Keratinocyte (primary cell): Measurements from ENCODE around the gene PHAF1. TPM values are rescaled to one million over a fixed set of nuclear protein-coding genes. Genes with fewer than 3 reads are reported as not detected.

ENCODE experiments used
- DNase-seq: peaks from one replicate; pipeline ENCODE4 v3.0.0-alpha.2; 2011; ENCODE audit warnings: low read depth, missing footprints, low spot score
- FAIRE-seq: peaks from 2 replicates; lab custom pipeline; 2011; peaks lifted over from hg19 to GRCh38; lab: Jason Lieb, UNC
- H2AFZ ChIP-seq: 2 replicates; pipeline ENCODE4 v1.6.0; 2012; ENCODE audit warnings: low read length, control low read depth, inconsistent platforms; ENCODE audit not compliant: control insufficient read depth
- H3K27ac ChIP-seq: 2 replicates; pipeline ENCODE4 v1.5.1; 2011; ENCODE audit warnings: low read length; ENCODE audit not compliant: control insufficient read depth, insufficient read depth
- H3K27me3 ChIP-seq: 3 replicates; pipeline ENCODE4 v1.6.0; 2011; ENCODE audit warnings: low read length; ENCODE audit not compliant: control insufficient read depth, insufficient read depth; ENCODE audit errors: extremely low read depth
- H3K36me3 ChIP-seq, 2 experiments: 2 replicates in 1 of 2; 3 replicates in 1 of 2; pipeline ENCODE4 v1.5.1; 2011; ENCODE audit warnings: low read length in 2 of 2, mild to moderate bottlenecking in 1 of 2; ENCODE audit not compliant: control insufficient read depth in 2 of 2, insufficient read depth in 2 of 2; ENCODE audit errors: extremely low read depth in 1 of 2
- H3K4me1 ChIP-seq: 3 replicates; pipeline ENCODE4 v1.5.1; 2011; ENCODE audit warnings: low read length; ENCODE audit not compliant: control insufficient read depth, insufficient read depth; ENCODE audit errors: extremely low read depth
- H3K4me2 ChIP-seq: 3 replicates; pipeline ENCODE4 v1.6.0; 2011; ENCODE audit warnings: low read depth, low read length; ENCODE audit not compliant: control insufficient read depth, insufficient read depth; ENCODE audit errors: extremely low read depth
- H3K4me3 ChIP-seq, 3 experiments: fragments of 200-600 bp in 1 of 3; sonication (generic) in 1 of 3; 2 replicates in 2 of 3; 3 replicates in 1 of 3; pipeline ENCODE4 v1.5.1; 2011 to 2016; ENCODE audit warnings: low read length in 3 of 3, mild to moderate bottlenecking in 3 of 3, control low read depth in 2 of 3, inconsistent platforms in 1 of 3, low read depth in 1 of 3, mixed read lengths in 1 of 3, mixed run types in 1 of 3, moderate library complexity in 1 of 3; ENCODE audit not compliant: control insufficient read depth in 2 of 3, insufficient read depth in 2 of 3; ENCODE audit errors: extremely low read depth in 1 of 3
- H3K79me2 ChIP-seq: 2 replicates; pipeline ENCODE4 v1.6.0; 2012; ENCODE audit warnings: low read length; ENCODE audit not compliant: control insufficient read depth, insufficient read depth
- H3K9ac ChIP-seq: 3 replicates; pipeline ENCODE4 v1.6.0; 2011; ENCODE audit warnings: low read length; ENCODE audit not compliant: control insufficient read depth, insufficient read depth; ENCODE audit errors: extremely low read depth
- H3K9me1 ChIP-seq: 3 replicates; pipeline ENCODE4 v1.6.0; 2011; ENCODE audit warnings: low read length; ENCODE audit not compliant: control insufficient read depth, insufficient read depth; ENCODE audit errors: extremely low read depth
- H3K9me3 ChIP-seq: 2 replicates; pipeline ENCODE4 v1.5.1; 2012; ENCODE audit warnings: low read depth, low read length; ENCODE audit not compliant: control insufficient read depth
- H4K20me1 ChIP-seq: 3 replicates; pipeline ENCODE4 v1.6.0; 2011; ENCODE audit warnings: low read length; ENCODE audit not compliant: control insufficient read depth, insufficient read depth; ENCODE audit errors: extremely low read depth
- EZH2 ChIP-seq: IDR thresholded peaks from one replicate; pipeline ENCODE4 v1.6.1; 2012; ENCODE audit warnings: inconsistent platforms, mild to moderate bottlenecking, low read length, moderate library complexity
- dilution Hi-C: fragments of 300-500 bp; cut with MboI; formaldehyde crosslinking; loops from one replicate; pipeline ENCODE4 v1.7.0; 2020; ENCODE audit warnings: low sequenced_read_pairs; ENCODE audit not compliant: extremely low pct_ligation_motif_present
- polyA plus RNA-seq, 5 experiments: library from polyadenylated mRNA; depleted of rRNA in 3 of 5; stranded (reverse) in 3 of 5; stranded (forward) in 1 of 5; unstranded in 1 of 5; fragments of >200 nt; gene quantifications; 1 replicate in 1 of 5; 2 replicates in 3 of 5; 3 replicates in 1 of 5; pipeline versions ENCODE4 v1.2.1 to v1.2.3, GENCODE V29; 2011 to 2012; ENCODE audit warnings: missing spikeins in 2 of 5, low read depth in 1 of 5, low replicate concordance in 1 of 5
- TF ChIP-seq, protein P1 (sequence below), 3 experiments: IDR thresholded peaks in 1 of 3; conservative IDR thresholded peaks in 1 of 3; optimal IDR thresholded peaks in 1 of 3; 2 replicates in 2 of 3; 3 replicates in 1 of 3; pipeline versions ENCODE3 to v1.5.1; 2011; ENCODE audit warnings: low read length in 3 of 3, mild to moderate bottlenecking in 3 of 3, moderate library complexity in 2 of 3, control low read depth in 1 of 3, inconsistent platforms in 1 of 3; ENCODE audit not compliant: insufficient read depth in 2 of 3; ENCODE audit errors: extremely low read depth in 1 of 3

PHAF1 gene
- polyA plus RNA-seq, 1 donor (not counting 4 experiments of a cell fraction or from before 2014, with no cell fraction given) = 26.7 TPM

DNA sequence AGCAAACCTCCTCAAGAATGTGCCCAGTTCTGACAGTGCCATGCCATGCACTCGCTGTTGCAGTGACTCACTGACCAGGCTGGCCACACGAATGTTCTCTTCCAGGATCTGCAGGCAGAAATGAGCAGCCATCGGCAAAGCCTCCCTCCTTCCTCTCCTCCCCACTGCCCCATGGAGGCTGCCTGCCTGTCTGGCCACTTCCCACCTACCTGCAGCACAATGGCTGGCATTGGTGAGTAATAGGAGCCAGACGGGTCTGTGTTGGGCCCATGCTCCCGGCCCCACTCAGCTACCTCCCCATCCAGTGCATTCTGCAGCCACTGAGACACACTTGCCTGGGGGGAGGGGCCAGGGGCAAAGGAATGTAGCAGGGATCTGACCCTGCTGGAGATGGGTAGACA, 76.8 kb downstream of the PHAF1 start:
- Histone ChIP-seq H3K9me1 (peaks cover 2% of the 10 kb centered on the region), H3K9ac (no peak overlapping the region), H3K4me2 (no peak overlapping the region), H2AFZ (no peak overlapping the region), H3K4me3 (no peak overlapping the region), H3K36me3 (no peaks in the 10 kb centered on the region), H3K27ac (no peak overlapping the region), H3K9me3 (no peaks in the 10 kb centered on the region), H3K79me2 (peaks cover 7% of the 10 kb centered on the region), H3K27me3 (no peaks in the 10 kb centered on the region), H3K4me1 (peaks cover 22% of the 10 kb centered on the region), H4K20me1 (no peaks in the 10 kb centered on the region)
- dilution Hi-C loops = no loop called here
- no peak for FAIRE-seq
- no peak for TF ChIP-seq EZH2
- TF ChIP-seq, protein P1, sequence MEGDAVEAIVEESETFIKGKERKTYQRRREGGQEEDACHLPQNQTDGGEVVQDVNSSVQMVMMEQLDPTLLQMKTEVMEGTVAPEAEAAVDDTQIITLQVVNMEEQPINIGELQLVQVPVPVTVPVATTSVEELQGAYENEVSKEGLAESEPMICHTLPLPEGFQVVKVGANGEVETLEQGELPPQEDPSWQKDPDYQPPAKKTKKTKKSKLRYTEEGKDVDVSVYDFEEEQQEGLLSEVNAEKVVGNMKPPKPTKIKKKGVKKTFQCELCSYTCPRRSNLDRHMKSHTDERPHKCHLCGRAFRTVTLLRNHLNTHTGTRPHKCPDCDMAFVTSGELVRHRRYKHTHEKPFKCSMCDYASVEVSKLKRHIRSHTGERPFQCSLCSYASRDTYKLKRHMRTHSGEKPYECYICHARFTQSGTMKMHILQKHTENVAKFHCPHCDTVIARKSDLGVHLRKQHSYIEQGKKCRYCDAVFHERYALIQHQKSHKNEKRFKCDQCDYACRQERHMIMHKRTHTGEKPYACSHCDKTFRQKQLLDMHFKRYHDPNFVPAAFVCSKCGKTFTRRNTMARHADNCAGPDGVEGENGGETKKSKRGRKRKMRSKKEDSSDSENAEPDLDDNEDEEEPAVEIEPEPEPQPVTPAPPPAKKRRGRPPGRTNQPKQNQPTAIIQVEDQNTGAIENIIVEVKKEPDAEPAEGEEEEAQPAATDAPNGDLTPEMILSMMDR (optimal IDR thresholded peaks at IDR 0.05 in 1 of 3, IDR thresholded peaks at IDR 0.05 in 1 of 3, conservative IDR thresholded peaks at IDR 0.05 in 1 of 3; ENCODE audit: extremely low read depth in 1 of 3, insufficient read depth in 2 of 3, low read length in 3 of 3) = no peak
- no peak for DNase-seq

DNA sequence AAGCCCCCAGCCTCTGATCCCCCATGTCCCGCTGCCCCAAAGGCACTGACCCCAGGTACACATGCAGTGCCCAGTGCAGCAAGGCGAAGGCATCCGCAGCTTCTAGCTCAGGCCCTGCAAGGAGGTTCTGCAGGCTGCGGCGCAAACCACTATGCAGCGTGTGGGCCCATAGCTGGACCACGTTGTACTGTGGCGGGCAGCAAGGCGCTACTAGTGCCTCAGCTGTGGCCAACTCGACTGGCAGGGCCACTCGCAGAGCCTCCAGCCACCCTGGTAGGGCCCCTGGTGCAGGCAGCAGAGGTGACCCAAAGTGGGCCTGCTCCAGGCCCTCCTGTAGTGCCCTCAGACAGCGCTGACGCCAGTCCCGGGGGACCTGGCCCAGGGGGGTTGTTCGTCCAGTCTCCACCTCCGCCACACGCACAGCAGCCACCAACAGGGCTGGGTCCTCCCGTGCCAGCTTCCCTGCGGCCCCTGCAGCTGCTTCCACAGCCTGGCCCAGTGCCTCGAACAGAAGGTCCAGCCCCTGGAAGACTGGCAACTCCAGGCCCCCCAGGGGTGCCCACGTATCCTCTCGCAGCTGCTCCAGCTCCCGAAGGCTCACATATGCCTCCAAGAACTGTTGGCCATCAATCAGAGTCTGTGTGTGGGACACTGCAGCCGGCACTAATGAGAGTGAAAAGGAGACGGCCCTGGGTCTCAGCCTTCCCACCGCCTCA, 77.6 kb downstream of the PHAF1 start:
- H2AFZ ChIP-seq = no peak overlapping the region
- H3K4me1 ChIP-seq = peaks cover 20% of the 10 kb centered on the region
- H3K36me3 ChIP-seq = no peaks in the 10 kb centered on the region
- DNase-seq (no peak), FAIRE-seq (no peak)
- no peak for TF ChIP-seq EZH2
- TF ChIP-seq, protein P1 (optimal IDR thresholded peaks at IDR 0.05 in 1 of 3, IDR thresholded peaks at IDR 0.05 in 1 of 3, conservative IDR thresholded peaks at IDR 0.05 in 1 of 3; ENCODE audit: extremely low read depth in 1 of 3, insufficient read depth in 2 of 3, low read length in 3 of 3) = no peak
- dilution Hi-C loops = no loop called here
- H4K20me1 ChIP-seq = no peaks in the 10 kb centered on the region
- H3K27me3 ChIP-seq = no peaks in the 10 kb centered on the region
- H3K9ac ChIP-seq = no peak overlapping the region
- H3K79me2 ChIP-seq = peaks cover 9% of the 10 kb centered on the region
- no peak overlapping the region for H3K27ac ChIP-seq
- H3K9me3 ChIP-seq = no peaks in the 10 kb centered on the region
- peaks cover 2% of the 10 kb centered on the region for H3K9me1 ChIP-seq
- no peak overlapping the region for H3K4me3 ChIP-seq
- H3K4me2 ChIP-seq = no peak overlapping the region
